BLaER1 treated with 17β-estradiol and CSF1 and Interleukin-3, amounts not matched to agents 10 nM and 100 nM (cell line): Measurements from ENCODE around the gene CELA2B.
"Not testable (repeated sequence)": the region's sequence is repeated elsewhere in the genome, so short reads cannot be mapped to it uniquely, and the experiment has no call there.

ENCODE experiments used
- H3K27ac ChIP-seq, 11 experiments: shearing (Covaris generic); formaldehyde crosslinking; 2 replicates each; pipeline ENCODE4 v1.8.1; 2022
- H3K27me3 ChIP-seq, 11 experiments: shearing (Covaris generic); formaldehyde crosslinking; 2 replicates each; pipeline ENCODE4 v1.8.1; 2022
- H3K36me3 ChIP-seq, 11 experiments: shearing (Covaris generic); formaldehyde crosslinking; 2 replicates each; pipeline ENCODE4 v1.8.1; 2022
- H3K4me1 ChIP-seq, 10 experiments: shearing (Covaris generic); formaldehyde crosslinking; 2 replicates each; pipeline ENCODE4 v1.8.1; 2022
- H3K4me2 ChIP-seq, 11 experiments: shearing (Covaris generic); formaldehyde crosslinking; 2 replicates each; pipeline ENCODE4 v1.8.1; 2022
- H3K4me3 ChIP-seq, 10 experiments: shearing (Covaris generic); formaldehyde crosslinking; 2 replicates each; pipeline ENCODE4 v1.8.1; 2022
- H3K9ac ChIP-seq, 11 experiments: shearing (Covaris generic); formaldehyde crosslinking; 2 replicates each; pipeline ENCODE4 v1.8.1; 2022
- H3K9me3 ChIP-seq, 11 experiments: shearing (Covaris generic); formaldehyde crosslinking; replicated peaks in 1 of 11; 2 replicates each; pipeline ENCODE4 v1.8.1; 2022
- H4K20me1 ChIP-seq, 11 experiments: shearing (Covaris generic); formaldehyde crosslinking; 2 replicates each; pipeline ENCODE4 v1.8.1; 2022
- Cebpa-rat ChIP-seq, 11 experiments: shearing (Covaris generic); IDR thresholded peaks; 2 replicates each; pipeline ENCODE4 v1.8.1; 2022

The CELA2B gene

GRCh38 chr1:15506831-15507230 is 30.9 kb downstream of the CELA2B start:
- H4K20me1 ChIP-seq: peaks cover 0 to 17% (median 0%) of the 10 kb centered on the region in 11 experiments; a peak in 4 of 22 replicates
- H3K27ac ChIP-seq: no peak overlapping the region
- H3K9me3 ChIP-seq: no peaks in the 10 kb centered on the region
- H3K27me3 ChIP-seq: no peaks in the 10 kb centered on the region
- no peak for TF ChIP-seq Cebpa-rat (IDR thresholded peaks at IDR 0.05)
- H3K4me3 ChIP-seq: no peak overlapping the region
- 0 out of 22 replicates have a peak overlapping the region, but pooled peaks of 1 of the 11 experiments have one; percentile 7 for H3K4me2 ChIP-seq
- H3K9ac ChIP-seq: no peak overlapping the region
- peaks cover 14 to 71% (median 37%) of the 10 kb centered on the region in 11 experiments; a peak in 19 of 22 replicates for H3K36me3 ChIP-seq
- peaks cover 9 to 36% (median 18%) of the 10 kb centered on the region in 10 experiments; a peak in 18 of 20 replicates for H3K4me1 ChIP-seq

- Histone ChIP-seq H3K4me3 (no peak overlapping the region), H4K20me1 (peaks cover 0 to 13% (median 0%) of the 10 kb centered on the region in 11 experiments; a peak in 2 of 22 replicates), H3K36me3 (peaks cover 16 to 71% (median 40%) of the 10 kb centered on the region in 11 experiments; a peak in 19 of 22 replicates), H3K9me3 (no peaks in the 10 kb centered on the region), H3K4me2 (peak overlapping the region in 2 of 11 experiments; percentile 3 to 7; a peak in 1 of 22 replicates), H3K9ac (peak overlapping the region in 1 of 11 experiments; percentile 29; a peak in 1 of 22 replicates), H3K27ac (no peak overlapping the region), H3K4me1 (peaks cover 5 to 32% (median 15%) of the 10 kb centered on the region in 10 experiments; a peak in 18 of 20 replicates), H3K27me3 (no peaks in the 10 kb centered on the region)
- no peak for TF ChIP-seq Cebpa-rat (IDR thresholded peaks at IDR 0.05)
Measured at GRCh38 chr1:15507278-15507677, 31.4 kb downstream of the CELA2B start.

- H3K9ac ChIP-seq: no peak overlapping the region
- peaks cover 0 to 21% (median 5%) of the 10 kb centered on the region in 10 experiments; a peak in 8 of 20 replicates for H3K4me1 ChIP-seq
- H3K9me3 ChIP-seq: no peaks in the 10 kb centered on the region
- H3K36me3 ChIP-seq: peaks cover 13 to 71% (median 40%) of the 10 kb centered on the region in 11 experiments; a peak in 18 of 22 replicates
- peak overlapping the region in 1 of 11 experiments; percentile 16; a peak in 1 of 22 replicates for H3K4me2 ChIP-seq
- H3K27ac ChIP-seq: no peak overlapping the region
- no peak for TF ChIP-seq Cebpa-rat (IDR thresholded peaks at IDR 0.05)
- peaks cover 0 to 10% (median 0%) of the 10 kb centered on the region in 11 experiments; a peak in 3 of 22 replicates for H4K20me1 ChIP-seq
- H3K27me3 ChIP-seq: no peaks in the 10 kb centered on the region
- H3K4me3 ChIP-seq: no peak overlapping the region
Measured at GRCh38 chr1:15508700-15509487, 33.0 kb downstream of the CELA2B start.

- Histone ChIP-seq H3K36me3 (peaks cover 13 to 64% (median 38%) of the 10 kb centered on the region in 11 experiments; a peak in 17 of 22 replicates), H3K4me1 (peaks cover 3 to 21% (median 8%) of the 10 kb centered on the region in 10 experiments; a peak in 18 of 20 replicates), H3K9ac (no peak overlapping the region), H3K27me3 (no peaks in the 10 kb centered on the region), H3K4me2 (peak overlapping the region in 4 of 11 experiments; percentile 1 to 18 (median 11); a peak in 5 of 22 replicates), H3K9me3 (no peaks in the 10 kb centered on the region), H3K4me3 (no peak overlapping the region), H4K20me1 (peaks cover 0 to 10% (median 0%) of the 10 kb centered on the region in 11 experiments; a peak in 3 of 22 replicates), H3K27ac (no peak overlapping the region)
- TF ChIP-seq Cebpa-rat (IDR thresholded peaks at IDR 0.05): no peak
Measured at GRCh38 chr1:15509586-15509985, 33.7 kb downstream of the CELA2B start.

- TF ChIP-seq Cebpa-rat (IDR thresholded peaks at IDR 0.05): no peak
- no peak overlapping the region for H3K4me2 ChIP-seq
- H3K4me3 ChIP-seq: no peak overlapping the region
- H3K9ac ChIP-seq: no peak overlapping the region
- H3K4me1 ChIP-seq: peaks cover 15 to 32% (median 20%) of the 10 kb centered on the region in 10 experiments
- no peak overlapping the region for H3K27ac ChIP-seq
- no peaks in the 10 kb centered on the region for H3K9me3 ChIP-seq
- peaks cover 0 to 3% (median 0%) of the 10 kb centered on the region in 11 experiments; a peak in 3 of 22 replicates for H4K20me1 ChIP-seq
- H3K36me3 ChIP-seq: peaks cover 6 to 52% (median 25%) of the 10 kb centered on the region in 11 experiments; a peak in 17 of 22 replicates
- H3K27me3 ChIP-seq: no peaks in the 10 kb centered on the region
Measured at GRCh38 chr1:15510611-15511405, 34.9 kb downstream of the CELA2B start.

- Histone ChIP-seq H3K36me3 (peaks cover 19 to 52% (median 33%) of the 10 kb centered on the region in 11 experiments), H3K9me3 (no peaks in the 10 kb centered on the region), H3K27ac (no peak overlapping the region), H3K9ac (no peak overlapping the region), H3K4me2 (no peak overlapping the region), H3K4me3 (no peak overlapping the region), H4K20me1 (peaks cover 0 to 3% (median 0%) of the 10 kb centered on the region in 11 experiments; a peak in 3 of 22 replicates), H3K4me1 (peaks cover 22 to 36% (median 31%) of the 10 kb centered on the region in 10 experiments), H3K27me3 (no peaks in the 10 kb centered on the region)
- TF ChIP-seq Cebpa-rat (IDR thresholded peaks at IDR 0.05): no peak
Measured at GRCh38 chr1:15513192-15513591, 37.3 kb downstream of the CELA2B start.

- no peak for TF ChIP-seq Cebpa-rat (IDR thresholded peaks at IDR 0.05)
- Histone ChIP-seq H4K20me1 (peaks cover 0 to 3% (median 0%) of the 10 kb centered on the region in 11 experiments; a peak in 2 of 22 replicates), H3K9ac (no peak overlapping the region), H3K27me3 (no peaks in the 10 kb centered on the region), H3K36me3 (peaks cover 21 to 53% (median 34%) of the 10 kb centered on the region in 11 experiments), H3K27ac (peak overlapping the region in 6 of 11 experiments; percentile 12 to 86 (median 58); a peak in 4 of 22 replicates), H3K4me3 (no peak overlapping the region), H3K4me2 (no peak overlapping the region), H3K4me1 (peaks cover 22 to 36% (median 31%) of the 10 kb centered on the region in 10 experiments), H3K9me3 (no peaks in the 10 kb centered on the region)
Measured at GRCh38 chr1:15513919-15514318, 38.0 kb downstream of the CELA2B start.

- H3K4me2 ChIP-seq: peak overlapping the region in 8 of 11 experiments; percentile 56 to 86 (median 78); a peak in 12 of 22 replicates
- H3K27me3 ChIP-seq, H3K9me3 ChIP-seq, H3K4me3 ChIP-seq, H4K20me1 ChIP-seq: not testable (repeated sequence)
- peaks cover 21 to 50% (median 34%) of the 10 kb centered on the region in 11 experiments for H3K36me3 ChIP-seq
- H3K9ac ChIP-seq: 0 out of 22 replicates have a peak overlapping the region, but pooled peaks of 1 of the 11 experiments have one; percentile 58
- H3K4me1 ChIP-seq: peaks cover 20 to 36% (median 30%) of the 10 kb centered on the region in 10 experiments
- H3K27ac ChIP-seq: peak overlapping the region in 7 of 11 experiments; percentile 12 to 86 (median 54); a peak in 10 of 22 replicates
Measured at GRCh38 chr1:15514557-15514956, 38.7 kb downstream of the CELA2B start.
